Keratinocyte (primary cell): ENCODE measurements around the gene RILPL2. TPM values are rescaled to one million over a fixed set of nuclear protein-coding genes. Genes with fewer than 3 reads are reported as not detected.
"Not testable (repeated sequence)": the region's sequence is repeated elsewhere in the genome, so short reads cannot be mapped to it uniquely, and the experiment has no call there.

Experiments
- DNase-seq: peaks from one replicate; pipeline ENCODE4 v3.0.0-alpha.2; 2011; ENCODE audit warnings: low read depth, missing footprints, low spot score
- FAIRE-seq: peaks from 2 replicates; lab custom pipeline; 2011; peaks lifted over from hg19 to GRCh38; lab: Jason Lieb, UNC
- H2AFZ ChIP-seq: 2 replicates; pipeline ENCODE4 v1.6.0; 2012; ENCODE audit warnings: low read length, control low read depth, inconsistent platforms; ENCODE audit not compliant: control insufficient read depth
- H3K27ac ChIP-seq: 2 replicates; pipeline ENCODE4 v1.5.1; 2011; ENCODE audit warnings: low read length; ENCODE audit not compliant: control insufficient read depth, insufficient read depth
- H3K27me3 ChIP-seq: 3 replicates; pipeline ENCODE4 v1.6.0; 2011; ENCODE audit warnings: low read length; ENCODE audit not compliant: control insufficient read depth, insufficient read depth; ENCODE audit errors: extremely low read depth
- H3K36me3 ChIP-seq, 2 experiments: 2 replicates in 1 of 2; 3 replicates in 1 of 2; pipeline ENCODE4 v1.5.1; 2011; ENCODE audit warnings: low read length in 2 of 2, mild to moderate bottlenecking in 1 of 2; ENCODE audit not compliant: control insufficient read depth in 2 of 2, insufficient read depth in 2 of 2; ENCODE audit errors: extremely low read depth in 1 of 2
- H3K4me1 ChIP-seq: 3 replicates; pipeline ENCODE4 v1.5.1; 2011; ENCODE audit warnings: low read length; ENCODE audit not compliant: control insufficient read depth, insufficient read depth; ENCODE audit errors: extremely low read depth
- H3K4me2 ChIP-seq: 3 replicates; pipeline ENCODE4 v1.6.0; 2011; ENCODE audit warnings: low read depth, low read length; ENCODE audit not compliant: control insufficient read depth, insufficient read depth; ENCODE audit errors: extremely low read depth
- H3K4me3 ChIP-seq, 3 experiments: fragments of 200-600 bp in 1 of 3; sonication (generic) in 1 of 3; 2 replicates in 2 of 3; 3 replicates in 1 of 3; pipeline ENCODE4 v1.5.1; 2011 to 2016; ENCODE audit warnings: low read length in 3 of 3, mild to moderate bottlenecking in 3 of 3, control low read depth in 2 of 3, inconsistent platforms in 1 of 3, low read depth in 1 of 3, mixed read lengths in 1 of 3, mixed run types in 1 of 3, moderate library complexity in 1 of 3; ENCODE audit not compliant: control insufficient read depth in 2 of 3, insufficient read depth in 2 of 3; ENCODE audit errors: extremely low read depth in 1 of 3
- H3K79me2 ChIP-seq: 2 replicates; pipeline ENCODE4 v1.6.0; 2012; ENCODE audit warnings: low read length; ENCODE audit not compliant: control insufficient read depth, insufficient read depth
- H3K9ac ChIP-seq: 3 replicates; pipeline ENCODE4 v1.6.0; 2011; ENCODE audit warnings: low read length; ENCODE audit not compliant: control insufficient read depth, insufficient read depth; ENCODE audit errors: extremely low read depth
- H3K9me1 ChIP-seq: 3 replicates; pipeline ENCODE4 v1.6.0; 2011; ENCODE audit warnings: low read length; ENCODE audit not compliant: control insufficient read depth, insufficient read depth; ENCODE audit errors: extremely low read depth
- H3K9me3 ChIP-seq: 2 replicates; pipeline ENCODE4 v1.5.1; 2012; ENCODE audit warnings: low read depth, low read length; ENCODE audit not compliant: control insufficient read depth
- H4K20me1 ChIP-seq: 3 replicates; pipeline ENCODE4 v1.6.0; 2011; ENCODE audit warnings: low read length; ENCODE audit not compliant: control insufficient read depth, insufficient read depth; ENCODE audit errors: extremely low read depth
- EZH2 ChIP-seq: IDR thresholded peaks from one replicate; pipeline ENCODE4 v1.6.1; 2012; ENCODE audit warnings: inconsistent platforms, mild to moderate bottlenecking, low read length, moderate library complexity
- dilution Hi-C: fragments of 300-500 bp; cut with MboI; formaldehyde crosslinking; loops from one replicate; pipeline ENCODE4 v1.7.0; 2020; ENCODE audit warnings: low sequenced_read_pairs; ENCODE audit not compliant: extremely low pct_ligation_motif_present
- polyA plus RNA-seq, 5 experiments: library from polyadenylated mRNA; depleted of rRNA in 3 of 5; stranded (reverse) in 3 of 5; stranded (forward) in 1 of 5; unstranded in 1 of 5; fragments of >200 nt; gene quantifications; 1 replicate in 1 of 5; 2 replicates in 3 of 5; 3 replicates in 1 of 5; pipeline versions ENCODE4 v1.2.1 to v1.2.3, GENCODE V29; 2011 to 2012; ENCODE audit warnings: missing spikeins in 2 of 5, low read depth in 1 of 5, low replicate concordance in 1 of 5
- TF ChIP-seq, protein P1 (sequence below), 3 experiments: IDR thresholded peaks in 1 of 3; conservative IDR thresholded peaks in 1 of 3; optimal IDR thresholded peaks in 1 of 3; 2 replicates in 2 of 3; 3 replicates in 1 of 3; pipeline versions ENCODE3 to v1.5.1; 2011; ENCODE audit warnings: low read length in 3 of 3, mild to moderate bottlenecking in 3 of 3, moderate library complexity in 2 of 3, control low read depth in 1 of 3, inconsistent platforms in 1 of 3; ENCODE audit not compliant: insufficient read depth in 2 of 3; ENCODE audit errors: extremely low read depth in 1 of 3

Gene RILPL2
- polyA plus RNA-seq, 1 donor (not counting 4 experiments of a cell fraction or from before 2014, with no cell fraction given): 3.6 TPM

DNA sequence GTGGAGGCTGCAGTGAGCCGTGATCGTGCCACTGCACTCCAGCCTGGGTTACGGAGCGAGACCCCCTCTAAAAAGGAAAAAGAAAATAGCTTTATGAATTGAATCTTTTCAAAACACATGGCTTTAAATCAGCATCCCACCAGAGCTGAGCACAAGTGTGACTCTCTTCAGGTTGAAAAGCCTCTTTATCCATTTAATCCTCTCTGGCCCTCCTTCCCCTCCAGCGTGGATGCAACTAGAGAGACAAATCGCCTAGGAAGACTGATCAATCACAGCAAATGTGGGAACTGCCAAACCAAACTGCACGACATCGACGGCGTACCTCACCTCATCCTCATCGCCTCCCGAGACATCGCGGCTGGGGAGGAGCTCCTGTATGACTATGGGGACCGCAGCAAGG lies 29.2 kb downstream of the RILPL2 start:
- H3K4me1 ChIP-seq, H3K9me1 ChIP-seq, H3K79me2 ChIP-seq, H4K20me1 ChIP-seq, H2AFZ ChIP-seq, H3K27ac ChIP-seq, dilution Hi-C loops, DNase-seq, H3K4me2 ChIP-seq, FAIRE-seq, H3K9ac ChIP-seq, H3K9me3 ChIP-seq, H3K4me3 ChIP-seq, H3K27me3 ChIP-seq: not testable (repeated sequence)
- peaks cover 19 to 25% of the 10 kb centered on the region in 2 experiments for H3K36me3 ChIP-seq

DNA sequence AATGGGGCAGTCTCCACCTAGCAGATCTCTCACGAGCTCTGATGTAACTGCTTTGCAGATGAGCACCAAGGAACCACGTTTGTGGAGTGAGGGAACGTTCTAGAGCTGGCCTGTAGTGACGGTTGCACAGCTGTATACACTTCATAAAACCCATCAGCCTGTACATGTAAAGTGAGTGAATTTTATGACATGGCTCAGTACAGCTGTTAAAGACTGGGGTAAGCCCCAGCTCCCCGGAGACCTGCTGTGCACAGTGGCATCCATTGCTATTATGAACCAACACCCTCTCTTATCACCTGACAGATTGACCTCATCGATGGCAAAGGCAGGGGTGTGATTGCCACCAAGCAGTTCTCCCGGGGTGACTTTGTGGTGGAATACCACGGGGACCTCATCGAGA lies 31.9 kb downstream of the RILPL2 start:
- dilution Hi-C loops: no loop called here
- H3K4me2 ChIP-seq: no peak overlapping the region
- peaks cover 13% of the 10 kb centered on the region for H3K79me2 ChIP-seq
- no peak for TF ChIP-seq EZH2
- TF ChIP-seq, protein P1, sequence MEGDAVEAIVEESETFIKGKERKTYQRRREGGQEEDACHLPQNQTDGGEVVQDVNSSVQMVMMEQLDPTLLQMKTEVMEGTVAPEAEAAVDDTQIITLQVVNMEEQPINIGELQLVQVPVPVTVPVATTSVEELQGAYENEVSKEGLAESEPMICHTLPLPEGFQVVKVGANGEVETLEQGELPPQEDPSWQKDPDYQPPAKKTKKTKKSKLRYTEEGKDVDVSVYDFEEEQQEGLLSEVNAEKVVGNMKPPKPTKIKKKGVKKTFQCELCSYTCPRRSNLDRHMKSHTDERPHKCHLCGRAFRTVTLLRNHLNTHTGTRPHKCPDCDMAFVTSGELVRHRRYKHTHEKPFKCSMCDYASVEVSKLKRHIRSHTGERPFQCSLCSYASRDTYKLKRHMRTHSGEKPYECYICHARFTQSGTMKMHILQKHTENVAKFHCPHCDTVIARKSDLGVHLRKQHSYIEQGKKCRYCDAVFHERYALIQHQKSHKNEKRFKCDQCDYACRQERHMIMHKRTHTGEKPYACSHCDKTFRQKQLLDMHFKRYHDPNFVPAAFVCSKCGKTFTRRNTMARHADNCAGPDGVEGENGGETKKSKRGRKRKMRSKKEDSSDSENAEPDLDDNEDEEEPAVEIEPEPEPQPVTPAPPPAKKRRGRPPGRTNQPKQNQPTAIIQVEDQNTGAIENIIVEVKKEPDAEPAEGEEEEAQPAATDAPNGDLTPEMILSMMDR (optimal IDR thresholded peaks at IDR 0.05 in 1 of 3, IDR thresholded peaks at IDR 0.05 in 1 of 3, conservative IDR thresholded peaks at IDR 0.05 in 1 of 3; ENCODE audit: extremely low read depth in 1 of 3, insufficient read depth in 2 of 3, low read length in 3 of 3): no peak
- FAIRE-seq (no peak), DNase-seq (no peak)
- no peaks in the 10 kb centered on the region for H3K4me1 ChIP-seq
- no peak overlapping the region for H3K9ac ChIP-seq
- H3K4me3 ChIP-seq: no peak overlapping the region
- no peak overlapping the region for H2AFZ ChIP-seq
- no peaks in the 10 kb centered on the region for H3K27me3 ChIP-seq
- peaks cover 5% of the 10 kb centered on the region for H4K20me1 ChIP-seq
- no peak overlapping the region for H3K27ac ChIP-seq
- no peaks in the 10 kb centered on the region for H3K9me1 ChIP-seq
- H3K36me3 ChIP-seq: peaks cover 23 to 31% of the 10 kb centered on the region in 2 experiments
- H3K9me3 ChIP-seq: no peaks in the 10 kb centered on the region
